Islet precursor cell (in vitro differentiated cells): ENCODE data around the gene HS3ST2.

Experiments
- DNase-seq: peaks from one replicate; pipeline ENCODE4 v3.0.0-alpha.2; 2018

The HS3ST2 gene

GRCh38 chr16:22938647-22939046, 124.7 kb downstream of the HS3ST2 start:
- DNase-seq, result no peak

GRCh38 chr16:22939744-22940363, 125.9 kb downstream of the HS3ST2 start:
- DNase-seq, result peak; percentile 67

GRCh38 chr16:22941970-22942501, 128.1 kb downstream of the HS3ST2 start:
- DNase-seq, result no peak

- no peak for DNase-seq
Measured at GRCh38 chr16:22942811-22943210, 128.8 kb downstream of the HS3ST2 start.

GRCh38 chr16:22945361-22945760, 131.4 kb downstream of the HS3ST2 start:
- DNase-seq, result no peak

- DNase-seq, result no peak
Measured at GRCh38 chr16:22946433-22946832, 132.5 kb downstream of the HS3ST2 start.

- no peak for DNase-seq
Measured at GRCh38 chr16:22948058-22948602, 134.2 kb downstream of the HS3ST2 start.

- DNase-seq, result peak; percentile 86
Measured at GRCh38 chr16:22948603-22949368, 134.8 kb downstream of the HS3ST2 start.

- no peak for DNase-seq
Measured at GRCh38 chr16:22955461-22956070, 141.6 kb downstream of the HS3ST2 start.

- peak; percentile 43 for DNase-seq
Measured at GRCh38 chr16:22961206-22961605, 147.2 kb downstream of the HS3ST2 start.

- DNase-seq, result no peak
Measured at GRCh38 chr16:22962905-22963304, 148.9 kb downstream of the HS3ST2 start.
